ENCODE measurements around the gene TRIM21. TPM values are rescaled to one million over a fixed set of nuclear protein-coding genes. Genes with fewer than 3 reads are reported as not detected.

The TRIM21 gene
- 7.3 and 10.0 TPM in 2 replicates for total RNA-seq (2011; cell fraction: chromatin; rRNA removed; ENCODE audit: low replicate concordance)
- 5.0 and 7.7 TPM in 2 replicates for total RNA-seq (2011; cell fraction: nucleolus; rRNA removed)
- 5.9 and 6.3 TPM in 2 replicates for total RNA-seq (2011; cell fraction: nucleoplasm; rRNA removed)
- total RNA-seq (2014; rRNA removed) (10.8 and 11.0 TPM in 2 replicates), total RNA-seq (2014; rRNA removed; fragmentation: Illumina TruSeq; extraction: Trizol) (10.7 and 11.9 TPM in 2 replicates), total RNA-seq (2015; rRNA removed; fragmentation: Illumina TruSeq; extraction: Trizol) (14.0 and 14.1 TPM in 2 replicates), total RNA-seq (2021) (9.2 and 11.2 TPM in 2 replicates), polyA plus RNA-seq (2011; rRNA removed) (15.0 and 21.1 TPM in 2 replicates), polyA plus RNA-seq (2014; fragmentation: Illumina TruSeq; extraction: Trizol) (12.6 and 17.0 TPM in 2 replicates), polyA plus RNA-seq (2014; fragmentation: Nextera tagmentation; extraction: Ambion mirVana) (10 to 100 TPM in 1 of 2 experiments, 1 to 10 TPM in 1; 9.7 to 16.4 TPM), polyA plus RNA-seq (2014; rRNA removed) (10.5 and 12.8 TPM in 2 replicates), polyA minus RNA-seq (2011; rRNA and poly(A)+ RNA removed) (8.8 and 12.1 TPM in 2 replicates), Bru-seq, nascent RNA (percentile 68 among the genes with signal in this experiment), BruChase-seq, experiment 1, labeled RNA remaining after a 2-hour chase (percentile 59 among the genes with signal in this experiment), BruChase-seq, experiment 2, labeled RNA remaining after a 6-hour chase (percentile 66 among the genes with signal in this experiment)
- 12.1 and 14.1 TPM in 2 replicates for polyA plus RNA-seq (2011; cell fraction: cytosol; rRNA removed)
- polyA plus RNA-seq (2011; cell fraction: nucleus; rRNA removed) = 16.1 and 18.9 TPM in 2 replicates
- 10.9 and 15.8 TPM in 2 replicates for polyA plus RNA-seq (2012)
- 1.5 and 5.7 TPM in 2 replicates for polyA minus RNA-seq (2011; cell fraction: cytosol; rRNA and poly(A)+ RNA removed)
- polyA minus RNA-seq (2011; cell fraction: nucleus; rRNA and poly(A)+ RNA removed) = 3.1 and 6.6 TPM in 2 replicates
- long read RNA-seq, experiment 1, transcript TRIM21-201 (7 exons, 1,924 nt) = major isoform, 9 of 13 reads
- long read RNA-seq, experiment 1, partial matches to known transcripts = 0 of 13 reads
- long read RNA-seq, experiment 1, other reads (novel, unspliced or antisense) = 4 of 13 reads
- long read RNA-seq, experiment 2, partial matches to known transcripts = 10 of 20 reads
- long read RNA-seq, experiment 2, other reads (novel, unspliced or antisense) = 6 of 20 reads
- long read RNA-seq, experiment 3, transcript TRIM21-201 (7 exons, 1,924 nt) = major isoform, 6 of 10 reads
- long read RNA-seq, experiment 3, partial matches to known transcripts = 0 of 10 reads
- long read RNA-seq, experiment 3, other reads (novel, unspliced or antisense) = 4 of 10 reads

GRCh38 chr11:4393209-4393857 is at the start of gene TRIM21:
TSS of gene TRIM21 (minus strand) at chr11:4393702. CDS start at chr11:4390409, 3,293 bp downstream.
- Histone ChIP-seq H3K9ac (ENCODE audit: insufficient read depth in 1 of 2, low read depth in 2 of 2, low read length in 2 of 2) (peak within 1 kb of the TSS; percentile 74 to 93), H3K27me3 (ENCODE audit: control insufficient read depth in 2 of 2, insufficient read depth in 2 of 2, low read length in 2 of 2) (no peaks in the 10 kb centered on the region), H2AFZ (ENCODE audit: low read depth, low read length) (peak within 1 kb of the TSS; percentile 96), H3K36me3 (ENCODE audit: control insufficient read depth, insufficient read depth, low read length) (peaks cover 17% of the 10 kb centered on the region; the same call in 2 of the 3 replicates), H3K4me3 (peak within 1 kb of the TSS; percentile 87), H3K27ac (ENCODE audit: extremely low read depth, low read depth, low read length) (peak within 1 kb of the TSS; percentile 62), H3K79me2 (ENCODE audit: control insufficient read depth, insufficient read depth, low read length) (peaks cover 7% of the 10 kb centered on the region; the same call in 2 of the 3 replicates), H3K4me1 (replicated peaks in 1 of 2; ENCODE audit: control insufficient read depth in 2 of 2, insufficient read depth in 2 of 2, low read length in 2 of 2) (peaks cover 3 to 6% of the 10 kb centered on the region in 2 experiments; a peak in 3 of 5 replicates), H4K20me1 (replicated peaks; ENCODE audit: control insufficient read depth, insufficient read depth, low read length) (no peaks in the 10 kb centered on the region), H3K9me3 (replicated peaks; ENCODE audit: control insufficient read depth, insufficient read depth, low read depth, low read length) (no peaks in the 10 kb centered on the region), H3K4me2 (ENCODE audit: insufficient read depth, low read length) (peak within 1 kb of the TSS; percentile 85), H3K9me1 (ENCODE audit: control insufficient read depth, insufficient read depth, low read length) (no peaks in the 10 kb centered on the region)
- in situ Hi-C loops (cut with MboI) (no loop called here), intact Hi-C loops (cut with micrococcal nuclease) (no loop called here)
- peak; percentile 100 for ATAC-seq
- CTCF ChIA-PET (ENCODE audit: low intra/inter-chr PET ratio) = no interaction called here
- TSS peak; percentile 45 for BruUV-seq (replicated peaks)
- DNase-seq (ENCODE audit: extremely low read depth in 1 of 4, low spot score in 3 of 4) = peak; percentile 76 to 90 (median 80)
- FAIRE-seq = peak; percentile 99
- WGBS (ENCODE audit: insufficient coverage, low coverage, missing lambda C conversion rate) = 0% methylated on average over 10 of the region's 13 CpGs
- POLR2A ChIA-PET = interaction anchor here (0.7 to 1.2 kb wide), 3 partner anchors 28 to 209 kb away, joined by 3 read pairs; no protein-coding TSS in a partner anchor
- no peak for TF ChIP-seq PHF21A (IDR thresholded peaks at IDR 0.05; ENCODE audit: borderline replicate concordance, low read depth)
- no peak for TF ChIP-seq RAD51 (IDR thresholded peaks at IDR 0.05; ENCODE audit: borderline replicate concordance, low read depth)
- no peak for TF ChIP-seq TAF9B (IDR thresholded peaks at IDR 0.05; ENCODE audit: partially characterized antibody)
- no peak for TF ChIP-seq SRSF7 (optimal IDR thresholded peaks at IDR 0.05; ENCODE audit: low read depth, low read length)
- no peak for TF ChIP-seq EP300 (IDR thresholded peaks at IDR 0.05; ENCODE audit: low read length)
- no peak for TF ChIP-seq FOXP1 (CRISPR knock-in tag; IDR thresholded peaks at IDR 0.05)
- no peak for TF ChIP-seq ZBTB17 (CRISPR knock-in tag; IDR thresholded peaks at IDR 0.05)
- no peak for TF ChIP-seq ZNF780A (CRISPR knock-in tag; IDR thresholded peaks at IDR 0.05)
- no peak for TF ChIP-seq NEUROD1 (IDR thresholded peaks at IDR 0.05; ENCODE audit: borderline replicate concordance, low read depth, low read length, partially characterized antibody)
- TF ChIP-seq, protein P1, sequence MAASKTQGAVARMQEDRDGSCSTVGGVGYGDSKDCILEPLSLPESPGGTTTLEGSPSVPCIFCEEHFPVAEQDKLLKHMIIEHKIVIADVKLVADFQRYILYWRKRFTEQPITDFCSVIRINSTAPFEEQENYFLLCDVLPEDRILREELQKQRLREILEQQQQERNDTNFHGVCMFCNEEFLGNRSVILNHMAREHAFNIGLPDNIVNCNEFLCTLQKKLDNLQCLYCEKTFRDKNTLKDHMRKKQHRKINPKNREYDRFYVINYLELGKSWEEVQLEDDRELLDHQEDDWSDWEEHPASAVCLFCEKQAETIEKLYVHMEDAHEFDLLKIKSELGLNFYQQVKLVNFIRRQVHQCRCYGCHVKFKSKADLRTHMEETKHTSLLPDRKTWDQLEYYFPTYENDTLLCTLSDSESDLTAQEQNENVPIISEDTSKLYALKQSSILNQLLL (CRISPR knock-in tag; IDR thresholded peaks at IDR 0.05; ENCODE audit: borderline replicate concordance) = no peak
- no peak for TF ChIP-seq ZSCAN29 (IDR thresholded peaks at IDR 0.05)
- TF ChIP-seq GATAD2A (IDR thresholded peaks at IDR 0.05) = no peak
- TF ChIP-seq POLR2A (conservative IDR thresholded peaks at IDR 0.05) = peak; percentile 84
- no peak for TF ChIP-seq ZNF175 (CRISPR knock-in tag; IDR thresholded peaks at IDR 0.05; ENCODE audit: low read depth)
- TF ChIP-seq ZNF280B (CRISPR knock-in tag; IDR thresholded peaks at IDR 0.05) = no peak
- 0 out of 2 replicates have a peak, but pooled peaks have one; percentile 10 for TF ChIP-seq ZBTB7A (IDR thresholded peaks at IDR 0.05; ENCODE audit: borderline replicate concordance, control insufficient read depth, low read depth, low read length)
